GM06990 (cell line): Measurements from ENCODE around the gene LRRC17.

ENCODE experiments used
- DNase-seq: peaks from one replicate; pipeline ENCODE4 v3.0.0-alpha.2; 2011; ENCODE audit not compliant: insufficient read length; ENCODE audit errors: extremely low read depth
- H3K27me3 ChIP-seq: replicated peaks from 2 replicates; pipeline ENCODE4 v1.6.0; 2011; ENCODE audit warnings: low read length; ENCODE audit not compliant: control insufficient read depth, insufficient read depth
- H3K36me3 ChIP-seq: 2 replicates; pipeline ENCODE4 v1.5.1; 2011; ENCODE audit warnings: low read length; ENCODE audit not compliant: control insufficient read depth, insufficient read depth
- H3K4me3 ChIP-seq: replicated peaks from 2 replicates; pipeline ENCODE4 v1.5.1; 2011; ENCODE audit warnings: low read depth, mild to moderate bottlenecking, control low read depth, low read length
- TF ChIP-seq, protein P1 (sequence below): IDR thresholded peaks from 2 replicates; pipeline ENCODE4 v1.5.1; 2011; ENCODE audit warnings: low read length, control low read depth, mild to moderate bottlenecking, inconsistent platforms; ENCODE audit not compliant: insufficient read depth, poor library complexity, severe bottlenecking

The LRRC17 gene

DNA sequence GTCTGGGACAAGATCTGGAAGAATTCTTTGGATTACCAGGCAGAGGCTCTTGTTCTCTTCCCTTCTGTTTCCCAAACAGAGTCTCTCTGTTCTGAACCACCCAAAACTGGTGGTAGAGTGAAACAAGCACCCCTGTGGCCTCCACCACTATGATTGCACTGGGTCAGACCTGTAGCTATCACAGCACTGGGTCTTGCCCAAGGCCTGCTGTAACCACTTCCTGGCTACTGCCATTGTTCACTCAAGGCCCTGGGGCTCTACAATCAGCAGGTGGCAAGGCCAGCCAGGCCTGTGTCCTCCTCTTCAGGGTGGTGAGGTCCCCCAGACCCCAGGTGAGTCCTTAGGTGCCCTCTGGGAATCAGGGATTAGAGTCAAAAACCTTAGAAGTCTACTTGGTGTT, 4.1 kb upstream of the LRRC17 start:
- DNase-seq = no peak
- Histone ChIP-seq H3K4me3 (no peak overlapping the region), H3K27me3 (no peaks in the 10 kb centered on the region), H3K36me3 (no peaks in the 10 kb centered on the region)
- TF ChIP-seq, protein P1, sequence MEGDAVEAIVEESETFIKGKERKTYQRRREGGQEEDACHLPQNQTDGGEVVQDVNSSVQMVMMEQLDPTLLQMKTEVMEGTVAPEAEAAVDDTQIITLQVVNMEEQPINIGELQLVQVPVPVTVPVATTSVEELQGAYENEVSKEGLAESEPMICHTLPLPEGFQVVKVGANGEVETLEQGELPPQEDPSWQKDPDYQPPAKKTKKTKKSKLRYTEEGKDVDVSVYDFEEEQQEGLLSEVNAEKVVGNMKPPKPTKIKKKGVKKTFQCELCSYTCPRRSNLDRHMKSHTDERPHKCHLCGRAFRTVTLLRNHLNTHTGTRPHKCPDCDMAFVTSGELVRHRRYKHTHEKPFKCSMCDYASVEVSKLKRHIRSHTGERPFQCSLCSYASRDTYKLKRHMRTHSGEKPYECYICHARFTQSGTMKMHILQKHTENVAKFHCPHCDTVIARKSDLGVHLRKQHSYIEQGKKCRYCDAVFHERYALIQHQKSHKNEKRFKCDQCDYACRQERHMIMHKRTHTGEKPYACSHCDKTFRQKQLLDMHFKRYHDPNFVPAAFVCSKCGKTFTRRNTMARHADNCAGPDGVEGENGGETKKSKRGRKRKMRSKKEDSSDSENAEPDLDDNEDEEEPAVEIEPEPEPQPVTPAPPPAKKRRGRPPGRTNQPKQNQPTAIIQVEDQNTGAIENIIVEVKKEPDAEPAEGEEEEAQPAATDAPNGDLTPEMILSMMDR = no peak

DNA sequence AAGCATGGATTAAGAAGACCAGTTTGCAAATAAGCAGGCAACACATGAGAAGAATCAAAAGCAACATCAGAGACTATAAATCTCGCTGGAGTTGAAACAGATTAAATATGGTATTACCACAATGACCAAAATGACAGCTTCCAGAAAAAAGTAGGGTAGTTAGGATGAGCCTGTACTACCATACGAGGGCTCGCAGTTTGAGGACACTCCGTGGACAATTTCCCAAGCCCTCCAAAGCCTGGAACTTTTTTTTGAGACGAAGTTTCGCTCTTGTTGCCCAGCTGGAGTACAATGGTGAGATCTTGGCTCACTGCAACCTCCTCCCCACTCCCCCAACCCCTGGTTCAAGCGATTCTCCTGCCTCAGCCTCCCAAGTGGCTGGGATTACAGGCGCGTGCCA, 1.0 kb downstream of the LRRC17 start:
- H3K36me3 ChIP-seq = no peaks in the 10 kb centered on the region
- H3K27me3 ChIP-seq = no peaks in the 10 kb centered on the region
- H3K4me3 ChIP-seq = no peak overlapping the region
- DNase-seq = no peak
- TF ChIP-seq, protein P1 = no peak

DNA sequence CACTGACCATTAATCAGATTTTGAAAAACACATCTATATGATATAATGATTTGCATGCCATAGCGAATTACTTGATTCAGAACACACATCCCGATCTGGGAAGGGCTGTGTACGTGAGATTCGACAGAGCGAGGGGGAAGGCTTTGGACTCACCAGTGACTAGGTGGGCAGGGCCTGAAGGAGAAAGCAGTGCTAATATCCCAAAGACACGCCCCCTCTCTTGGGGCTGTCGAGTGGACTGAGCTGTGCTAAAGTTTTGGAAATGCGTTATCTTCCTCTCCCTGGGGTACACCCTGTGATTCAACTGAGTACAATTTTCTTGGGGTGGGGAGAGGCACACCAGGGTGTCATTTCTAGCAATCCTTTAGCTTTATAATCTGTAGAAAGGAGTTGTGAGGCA, 1.8 kb downstream of the LRRC17 start:
- no peak overlapping the region for H3K4me3 ChIP-seq
- H3K27me3 ChIP-seq = no peaks in the 10 kb centered on the region
- no peak for DNase-seq
- TF ChIP-seq, protein P1 = no peak
- H3K36me3 ChIP-seq = no peaks in the 10 kb centered on the region

DNA sequence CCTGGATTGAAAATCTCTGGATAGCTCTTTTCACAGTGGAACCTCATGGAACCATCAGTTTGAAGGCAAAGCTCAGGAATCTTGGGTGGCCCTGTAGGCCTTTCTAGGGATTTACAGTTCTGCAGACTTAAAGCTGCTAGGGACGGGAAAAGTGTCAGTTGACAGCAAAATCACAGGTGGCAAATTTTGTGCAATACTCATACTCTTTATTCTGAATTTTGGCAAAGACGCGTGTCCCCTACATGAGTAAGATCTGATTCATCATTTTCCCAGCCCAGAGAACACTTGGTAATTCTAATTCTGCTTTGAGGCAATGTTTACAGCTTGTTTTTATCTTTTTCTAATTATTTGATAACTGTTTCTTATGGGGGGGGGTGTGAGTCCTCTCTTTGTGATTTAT, 3.6 kb downstream of the LRRC17 start:
- no peak for DNase-seq
- no peaks in the 10 kb centered on the region for H3K36me3 ChIP-seq
- TF ChIP-seq, protein P1 = no peak
- H3K27me3 ChIP-seq = no peaks in the 10 kb centered on the region
- no peak overlapping the region for H3K4me3 ChIP-seq

DNA sequence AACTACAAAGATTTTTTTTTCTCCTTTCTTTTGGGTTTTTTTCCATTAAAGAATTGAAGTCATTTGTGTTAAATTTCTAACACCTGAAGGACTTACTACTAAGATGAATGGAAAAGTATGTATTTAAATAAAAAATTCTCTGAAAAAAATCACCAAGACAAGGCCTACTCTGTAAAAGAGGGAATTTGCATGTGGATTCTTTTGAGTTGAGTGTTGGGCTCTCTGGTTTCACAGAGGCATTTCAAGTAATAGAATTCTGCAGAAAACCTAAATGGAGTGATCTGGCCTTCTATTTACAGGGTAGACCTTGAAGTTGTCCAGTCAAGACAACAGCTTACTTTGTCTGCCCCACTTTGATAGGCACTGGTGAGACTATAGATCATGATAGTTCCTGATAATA, 4.1 kb downstream of the LRRC17 start:
- Histone ChIP-seq H3K36me3 (no peaks in the 10 kb centered on the region), H3K4me3 (no peak overlapping the region), H3K27me3 (no peaks in the 10 kb centered on the region)
- TF ChIP-seq, protein P1 = no peak
- no peak for DNase-seq
